ENCODE measurements around the gene KLHL36. TPM values are rescaled to one million over a fixed set of nuclear protein-coding genes. Genes with fewer than 3 reads are reported as not detected.

Gene KLHL36
- total RNA-seq, 1 experiment from 2014 or later: 56.1 TPM

GRCh38 chr16:84630009-84630408, 18.3 kb upstream of the KLHL36 start:
- ChIA-PET CTCF (interaction anchor here (0.6 to 1.7 kb wide), 6 partner anchors 10 to 96 kb away, joined by 3 to 10 read pairs (median 3); partner anchors contain the start of gene KLHL36), POLR2A (interaction anchor here (0.5 kb wide), 2 partner anchors 109 to 356 kb away, joined by 3 to 5 read pairs; no protein-coding TSS in a partner anchor)
- Mint-ChIP-seq H3K27ac (no peak overlapping the region; the same call in 1 of the 2 replicates), H3K27me3 (ENCODE audit: low read depth) (no peaks in the 10 kb centered on the region), H3K9me3 (no peaks in the 10 kb centered on the region), H3K4me3 (no peak overlapping the region), H3K36me3 (no peaks in the 10 kb centered on the region), H3K4me1 (peaks cover 10% of the 10 kb centered on the region)
- ATAC-seq: no peak
- DNase-seq (ENCODE audit: low spot score): no peak
- TF ChIP-seq HMGA2 (CRISPR knock-in tag; IDR thresholded peaks at IDR 0.05): 0 out of 2 replicates have a peak, but pooled peaks have one; percentile 16
- TF ChIP-seq, protein P1, sequence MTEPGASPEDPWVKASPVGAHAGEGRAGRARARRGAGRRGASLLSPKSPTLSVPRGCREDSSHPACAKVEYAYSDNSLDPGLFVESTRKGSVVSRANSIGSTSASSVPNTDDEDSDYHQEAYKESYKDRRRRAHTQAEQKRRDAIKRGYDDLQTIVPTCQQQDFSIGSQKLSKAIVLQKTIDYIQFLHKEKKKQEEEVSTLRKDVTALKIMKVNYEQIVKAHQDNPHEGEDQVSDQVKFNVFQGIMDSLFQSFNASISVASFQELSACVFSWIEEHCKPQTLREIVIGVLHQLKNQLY (CRISPR knock-in tag; IDR thresholded peaks at IDR 0.05): no peak

DNA sequence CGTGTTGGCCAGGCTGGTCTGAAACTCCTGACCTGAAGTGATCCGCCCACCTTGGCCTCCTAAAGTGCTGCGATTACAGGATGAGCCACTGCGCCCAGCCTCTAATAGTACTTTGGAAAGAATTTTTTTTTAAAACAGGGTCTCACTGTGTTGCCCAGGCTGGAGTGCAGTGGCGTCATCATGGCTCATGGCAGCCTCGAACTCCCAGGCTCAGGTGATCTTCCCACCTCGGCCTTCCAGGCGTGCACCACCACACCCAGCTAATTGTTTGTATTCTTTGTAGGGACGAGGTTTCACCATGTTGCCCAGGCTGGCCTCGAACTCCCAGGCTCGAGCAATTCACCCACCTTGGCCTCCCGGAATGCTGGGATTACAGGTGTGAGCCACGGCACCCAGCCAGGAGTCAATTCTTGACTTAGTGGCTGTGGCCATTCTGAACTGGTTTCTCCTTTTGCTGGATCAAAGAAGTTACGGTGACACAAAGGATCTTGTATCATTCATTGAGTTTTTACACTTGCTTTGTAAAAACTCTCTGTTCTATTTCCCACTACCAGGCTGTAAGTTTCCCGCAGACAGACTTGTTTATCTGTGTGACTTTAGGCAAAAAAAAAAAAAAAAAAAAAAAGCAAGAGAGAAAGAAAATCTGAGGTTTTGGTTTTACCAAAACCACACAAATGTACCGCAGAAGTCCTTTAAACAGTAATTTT, 17.7 kb upstream of the KLHL36 start:
- no peak for DNase-seq (ENCODE audit: low spot score)
- no peak for ATAC-seq
- H3K4me1 Mint-ChIP-seq: peaks cover 9% of the 10 kb centered on the region
- ChIA-PET CTCF (no interaction called here), POLR2A (no interaction called here)
- TF ChIP-seq, protein P2, sequence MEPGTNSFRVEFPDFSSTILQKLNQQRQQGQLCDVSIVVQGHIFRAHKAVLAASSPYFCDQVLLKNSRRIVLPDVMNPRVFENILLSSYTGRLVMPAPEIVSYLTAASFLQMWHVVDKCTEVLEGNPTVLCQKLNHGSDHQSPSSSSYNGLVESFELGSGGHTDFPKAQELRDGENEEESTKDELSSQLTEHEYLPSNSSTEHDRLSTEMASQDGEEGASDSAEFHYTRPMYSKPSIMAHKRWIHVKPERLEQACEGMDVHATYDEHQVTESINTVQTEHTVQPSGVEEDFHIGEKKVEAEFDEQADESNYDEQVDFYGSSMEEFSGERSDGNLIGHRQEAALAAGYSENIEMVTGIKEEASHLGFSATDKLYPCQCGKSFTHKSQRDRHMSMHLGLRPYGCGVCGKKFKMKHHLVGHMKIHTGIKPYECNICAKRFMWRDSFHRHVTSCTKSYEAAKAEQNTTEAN (CRISPR knock-in tag; IDR thresholded peaks at IDR 0.05): no peak
- no peak for TF ChIP-seq FOXK1 (CRISPR knock-in tag; IDR thresholded peaks at IDR 0.05)
- TF ChIP-seq, protein P3, sequence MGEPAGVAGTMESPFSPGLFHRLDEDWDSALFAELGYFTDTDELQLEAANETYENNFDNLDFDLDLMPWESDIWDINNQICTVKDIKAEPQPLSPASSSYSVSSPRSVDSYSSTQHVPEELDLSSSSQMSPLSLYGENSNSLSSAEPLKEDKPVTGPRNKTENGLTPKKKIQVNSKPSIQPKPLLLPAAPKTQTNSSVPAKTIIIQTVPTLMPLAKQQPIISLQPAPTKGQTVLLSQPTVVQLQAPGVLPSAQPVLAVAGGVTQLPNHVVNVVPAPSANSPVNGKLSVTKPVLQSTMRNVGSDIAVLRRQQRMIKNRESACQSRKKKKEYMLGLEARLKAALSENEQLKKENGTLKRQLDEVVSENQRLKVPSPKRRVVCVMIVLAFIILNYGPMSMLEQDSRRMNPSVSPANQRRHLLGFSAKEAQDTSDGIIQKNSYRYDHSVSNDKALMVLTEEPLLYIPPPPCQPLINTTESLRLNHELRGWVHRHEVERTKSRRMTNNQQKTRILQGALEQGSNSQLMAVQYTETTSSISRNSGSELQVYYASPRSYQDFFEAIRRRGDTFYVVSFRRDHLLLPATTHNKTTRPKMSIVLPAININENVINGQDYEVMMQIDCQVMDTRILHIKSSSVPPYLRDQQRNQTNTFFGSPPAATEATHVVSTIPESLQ (CRISPR knock-in tag; IDR thresholded peaks at IDR 0.05): no peak
- peak; percentile 68; the same call in 1 of the 2 replicates for TF ChIP-seq ZNF121 (CRISPR knock-in tag; IDR thresholded peaks at IDR 0.05)
- TF ChIP-seq, protein P1 (CRISPR knock-in tag; IDR thresholded peaks at IDR 0.05): no peak
- no peaks in the 10 kb centered on the region for H3K27me3 Mint-ChIP-seq (ENCODE audit: low read depth)
- no peaks in the 10 kb centered on the region for H3K36me3 Mint-ChIP-seq
- no peak overlapping the region for H3K4me3 Mint-ChIP-seq
- H3K9me3 Mint-ChIP-seq: no peaks in the 10 kb centered on the region
- H3K27ac Mint-ChIP-seq: no peak overlapping the region

DNA sequence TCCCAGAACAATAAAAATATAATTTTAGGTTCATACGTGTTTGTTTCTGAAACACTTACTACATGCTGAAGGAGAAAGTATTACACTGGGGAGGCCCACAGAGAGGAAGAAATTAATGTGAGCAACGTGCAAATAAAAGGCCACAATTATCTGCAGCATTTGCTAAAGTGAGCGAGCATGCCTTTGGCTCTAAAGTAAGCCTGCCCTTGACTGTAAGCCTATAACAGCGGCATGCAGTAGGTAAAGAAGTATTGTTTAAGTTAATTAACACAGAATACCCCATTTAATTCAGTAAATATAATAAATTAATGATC, 17.2 kb upstream of the KLHL36 start:
- CTCF ChIA-PET: no interaction called here
- TF ChIP-seq ZNF232 (CRISPR knock-in tag; IDR thresholded peaks at IDR 0.05) (no peak), MAX (CRISPR knock-in tag; IDR thresholded peaks at IDR 0.05) (no peak), ZNF281 (CRISPR knock-in tag; IDR thresholded peaks at IDR 0.05) (no peak), SP1 (CRISPR knock-in tag; conservative IDR thresholded peaks at IDR 0.05) (no peak), ELF4 (CRISPR knock-in tag; IDR thresholded peaks at IDR 0.05; ENCODE audit: low read depth) (no peak), OVOL2 (CRISPR knock-in tag; IDR thresholded peaks at IDR 0.05; ENCODE audit: borderline replicate concordance) (no peak), USF2 (CRISPR knock-in tag; IDR thresholded peaks at IDR 0.05) (no peak), ZNF219 (CRISPR knock-in tag; IDR thresholded peaks at IDR 0.05; ENCODE audit: borderline replicate concordance) (no peak), FOXJ3 (CRISPR knock-in tag; IDR thresholded peaks at IDR 0.05; ENCODE audit: borderline replicate concordance) (no peak), ESRRA (CRISPR knock-in tag; IDR thresholded peaks at IDR 0.05; ENCODE audit: borderline replicate concordance) (no peak), ETV6 (CRISPR knock-in tag; IDR thresholded peaks at IDR 0.05) (no peak)
- TF ChIP-seq, protein P4, sequence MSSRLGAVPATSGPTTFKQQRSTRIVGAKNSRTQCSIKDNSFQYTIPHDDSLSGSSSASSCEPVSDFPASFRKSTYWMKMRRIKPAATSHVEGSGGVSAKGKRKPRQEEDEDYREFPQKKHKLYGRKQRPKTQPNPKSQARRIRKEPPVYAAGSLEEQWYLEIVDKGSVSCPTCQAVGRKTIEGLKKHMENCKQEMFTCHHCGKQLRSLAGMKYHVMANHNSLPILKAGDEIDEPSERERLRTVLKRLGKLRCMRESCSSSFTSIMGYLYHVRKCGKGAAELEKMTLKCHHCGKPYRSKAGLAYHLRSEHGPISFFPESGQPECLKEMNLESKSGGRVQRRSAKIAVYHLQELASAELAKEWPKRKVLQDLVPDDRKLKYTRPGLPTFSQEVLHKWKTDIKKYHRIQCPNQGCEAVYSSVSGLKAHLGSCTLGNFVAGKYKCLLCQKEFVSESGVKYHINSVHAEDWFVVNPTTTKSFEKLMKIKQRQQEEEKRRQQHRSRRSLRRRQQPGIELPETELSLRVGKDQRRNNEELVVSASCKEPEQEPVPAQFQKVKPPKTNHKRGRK (CRISPR knock-in tag; IDR thresholded peaks at IDR 0.05; ENCODE audit: borderline replicate concordance): no peak
- TF ChIP-seq, protein P5, sequence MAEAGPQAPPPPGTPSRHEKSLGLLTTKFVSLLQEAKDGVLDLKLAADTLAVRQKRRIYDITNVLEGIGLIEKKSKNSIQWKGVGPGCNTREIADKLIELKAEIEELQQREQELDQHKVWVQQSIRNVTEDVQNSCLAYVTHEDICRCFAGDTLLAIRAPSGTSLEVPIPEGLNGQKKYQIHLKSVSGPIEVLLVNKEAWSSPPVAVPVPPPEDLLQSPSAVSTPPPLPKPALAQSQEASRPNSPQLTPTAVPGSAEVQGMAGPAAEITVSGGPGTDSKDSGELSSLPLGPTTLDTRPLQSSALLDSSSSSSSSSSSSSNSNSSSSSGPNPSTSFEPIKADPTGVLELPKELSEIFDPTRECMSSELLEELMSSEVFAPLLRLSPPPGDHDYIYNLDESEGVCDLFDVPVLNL (CRISPR knock-in tag; IDR thresholded peaks at IDR 0.05; ENCODE audit: borderline replicate concordance, low read depth): no peak

More for the DNA sequence above, 17.2 kb upstream of the KLHL36 start:
- Mint-ChIP-seq H3K4me3 (no peak overlapping the region), H3K36me3 (no peaks in the 10 kb centered on the region), H3K27ac (no peak overlapping the region), H3K9me3 (no peaks in the 10 kb centered on the region), H3K4me1 (peaks cover 6% of the 10 kb centered on the region), H3K27me3 (ENCODE audit: low read depth) (no peaks in the 10 kb centered on the region)
- POLR2A ChIA-PET: no interaction called here
- no peak for ATAC-seq
- no peak for DNase-seq (ENCODE audit: low spot score)
